ENCODE data around the gene MARS2. TPM values are rescaled to one million over a fixed set of nuclear protein-coding genes. Genes with fewer than 3 reads are reported as not detected.
A peak's percentile ranks its signal among the peaks of the same experiment; 100 is the strongest.

The MARS2 gene
- total RNA-seq, 1 donor from 2014 or later = 16.0 TPM

DNA sequence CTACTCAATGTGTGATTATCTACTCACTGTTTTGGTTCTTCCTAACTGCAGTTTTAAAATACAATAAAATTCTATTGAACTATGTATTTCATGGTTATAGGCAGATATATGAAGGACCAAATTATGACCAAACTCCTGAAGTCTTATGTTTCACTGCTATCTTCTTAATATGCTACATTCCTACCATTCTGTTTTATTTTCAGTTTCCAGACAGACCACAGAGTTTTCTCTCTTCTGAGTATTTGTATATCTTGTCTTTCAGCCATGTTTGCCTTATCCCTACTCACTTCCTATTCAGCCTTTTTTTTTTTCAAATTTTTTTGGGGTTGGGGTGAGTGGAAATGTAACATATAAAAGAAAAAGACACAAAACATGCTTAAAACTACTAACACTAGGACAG, 36.1 kb upstream of the MARS2 start:
- Mint-ChIP-seq H3K27ac (ENCODE audit: unreplicated experiment) (no peak overlapping the region), H3K36me3 (ENCODE audit: low read depth) (peaks cover 41% of the 10 kb centered on the region), H3K9me3 (peaks cover 20% of the 10 kb centered on the region), H3K4me3 (no peak overlapping the region), H3K27me3 (ENCODE audit: low read depth) (no peaks in the 10 kb centered on the region), H3K4me1 (peaks cover 29% of the 10 kb centered on the region)
- TF ChIP-seq CTCF (conservative IDR thresholded peaks at IDR 0.05) = no peak
- no peak for DNase-seq (ENCODE audit: low read depth, low spot score)

DNA sequence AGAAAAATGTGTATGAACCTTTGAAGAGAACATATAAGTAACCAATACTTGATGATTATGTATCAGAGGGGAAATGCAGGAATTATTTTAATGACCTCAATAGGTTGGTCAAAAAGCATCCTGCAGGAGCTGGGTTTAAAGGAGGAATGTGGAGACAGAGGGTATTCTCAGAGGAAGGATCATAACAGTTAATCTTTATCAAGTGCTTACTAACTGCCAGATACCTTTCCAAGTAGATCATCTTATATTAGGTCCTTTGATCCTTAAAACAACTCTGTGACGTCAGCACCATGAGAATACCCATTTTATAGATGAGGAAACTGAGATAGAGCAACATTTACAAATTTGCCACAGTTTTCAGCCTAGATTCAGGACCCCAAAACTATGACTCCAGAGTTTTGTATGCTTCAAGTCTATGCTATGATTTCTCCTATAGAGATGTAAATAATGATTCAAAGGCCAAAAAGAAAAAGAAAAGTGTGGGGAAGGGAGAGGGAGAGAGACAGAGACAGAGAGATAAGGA, 32.7 kb upstream of the MARS2 start:
- Mint-ChIP-seq H3K9me3 (peaks cover 12% of the 10 kb centered on the region), H3K4me3 (peak overlapping the region; percentile 85), H3K27me3 (ENCODE audit: low read depth) (no peaks in the 10 kb centered on the region), H3K4me1 (peaks cover 51% of the 10 kb centered on the region), H3K27ac (ENCODE audit: unreplicated experiment) (peak overlapping the region; percentile 48), H3K36me3 (ENCODE audit: low read depth) (peaks cover 22% of the 10 kb centered on the region)
- DNase-seq (ENCODE audit: low read depth, low spot score) = no peak
- no peak for TF ChIP-seq CTCF (conservative IDR thresholded peaks at IDR 0.05)

DNA sequence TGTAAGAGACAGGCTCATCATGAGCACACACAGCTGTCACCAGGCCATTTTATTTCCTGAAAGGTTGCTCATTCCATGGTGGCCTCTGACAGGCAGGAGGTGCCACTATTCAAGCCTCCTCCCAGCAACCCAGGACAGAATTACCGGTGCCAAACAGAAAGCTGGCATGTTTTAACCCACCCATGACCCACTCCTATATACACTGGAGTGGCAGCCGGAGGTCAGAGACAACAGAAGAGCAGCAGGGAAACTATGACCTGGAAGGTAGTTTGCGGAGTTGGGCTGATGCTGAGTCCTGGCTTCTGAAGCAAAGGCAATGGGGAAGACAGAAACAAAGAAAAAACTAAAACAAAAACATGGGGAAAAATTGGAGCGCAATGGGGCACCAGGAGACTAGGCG, 32.1 kb upstream of the MARS2 start:
- no peaks in the 10 kb centered on the region for H3K27me3 Mint-ChIP-seq (ENCODE audit: low read depth)
- DNase-seq (ENCODE audit: low read depth, low spot score) = no peak
- peak overlapping the region; percentile 85 for H3K4me3 Mint-ChIP-seq
- peaks cover 19% of the 10 kb centered on the region for H3K36me3 Mint-ChIP-seq (ENCODE audit: low read depth)
- no peak for TF ChIP-seq CTCF (conservative IDR thresholded peaks at IDR 0.05)
- H3K4me1 Mint-ChIP-seq = peaks cover 56% of the 10 kb centered on the region
- H3K27ac Mint-ChIP-seq (ENCODE audit: unreplicated experiment) = peak overlapping the region; percentile 76
- H3K9me3 Mint-ChIP-seq = peaks cover 10% of the 10 kb centered on the region

DNA sequence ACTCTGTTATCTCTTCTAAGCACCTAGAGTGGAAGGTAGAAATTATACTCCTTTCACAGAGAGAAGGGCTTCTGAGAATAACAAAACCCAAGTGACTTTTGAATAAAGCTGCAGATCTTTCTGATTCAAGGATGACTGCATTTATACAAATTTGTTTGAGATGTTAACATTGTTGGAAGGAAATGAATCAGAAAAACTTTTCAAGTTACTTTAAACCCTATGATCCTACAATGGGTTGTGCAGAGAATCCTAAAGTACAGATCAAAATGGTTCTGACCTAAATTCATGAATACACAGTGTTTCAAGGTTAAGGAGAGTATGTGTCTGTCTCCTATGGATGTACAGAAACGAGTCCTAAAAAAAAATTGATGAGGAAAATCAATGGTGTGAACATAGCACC, 31.6 kb upstream of the MARS2 start:
- Mint-ChIP-seq H3K4me3 (peak overlapping the region; percentile 85), H3K4me1 (peaks cover 59% of the 10 kb centered on the region), H3K27me3 (ENCODE audit: low read depth) (no peaks in the 10 kb centered on the region), H3K27ac (ENCODE audit: unreplicated experiment) (peak overlapping the region; percentile 7), H3K9me3 (peaks cover 10% of the 10 kb centered on the region), H3K36me3 (ENCODE audit: low read depth) (peaks cover 19% of the 10 kb centered on the region)
- no peak for DNase-seq (ENCODE audit: low read depth, low spot score)
- TF ChIP-seq CTCF (conservative IDR thresholded peaks at IDR 0.05) = no peak

DNA sequence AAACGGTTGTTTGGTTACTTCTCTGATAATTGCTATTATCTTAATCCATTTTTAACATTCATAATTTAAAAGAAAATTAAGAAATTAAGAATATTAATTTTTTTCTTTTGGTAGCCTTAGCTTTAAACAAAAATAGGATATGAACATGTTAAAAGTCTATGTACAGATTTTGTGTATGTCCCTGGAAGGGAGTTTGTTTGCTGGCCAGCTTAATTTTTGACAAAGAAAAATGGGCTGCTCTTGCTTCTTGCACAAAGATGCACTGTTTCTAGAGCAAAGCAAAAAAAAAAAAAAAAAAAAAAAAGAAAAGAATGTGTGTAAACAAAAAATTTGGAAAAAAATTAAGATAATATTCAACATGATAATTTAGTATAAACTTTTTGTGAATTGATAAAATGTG, 31.1 kb upstream of the MARS2 start:
- Mint-ChIP-seq H3K9me3 (peaks cover 7% of the 10 kb centered on the region), H3K4me3 (peak overlapping the region; percentile 52), H3K27ac (ENCODE audit: unreplicated experiment) (no peak overlapping the region), H3K4me1 (peaks cover 59% of the 10 kb centered on the region), H3K27me3 (ENCODE audit: low read depth) (no peaks in the 10 kb centered on the region), H3K36me3 (ENCODE audit: low read depth) (peaks cover 16% of the 10 kb centered on the region)
- TF ChIP-seq CTCF (conservative IDR thresholded peaks at IDR 0.05) = no peak
- no peak for DNase-seq (ENCODE audit: low read depth, low spot score)
